ENCODE measurements around the gene REL. TPM values are rescaled to one million over a fixed set of nuclear protein-coding genes. Genes with fewer than 3 reads are reported as not detected.
A peak's percentile ranks its signal among the peaks of the same experiment; 100 is the strongest.
"Not testable (repeated sequence)": the region's sequence is repeated elsewhere in the genome, so short reads cannot be mapped to it uniquely, and the experiment has no call there.

REL gene
- 10 to 100 TPM in 4 of 5 donors, 1 to 10 TPM in 1; 5.9 to 12.3 (median 11.0) TPM for polyA plus RNA-seq (ENCODE audit: insufficient read depth in 1 of 5, insufficient read length in 5 of 5, low replicate concordance in 1 of 5)
- long read RNA-seq, donor 1, partial matches to known transcripts: 0 of 2 reads
- long read RNA-seq, donor 1, other reads (novel, unspliced or antisense): 0 of 2 reads
- long read RNA-seq, donor 2, full-length matches to known transcripts: 3 of 3 reads
- long read RNA-seq, donor 2, partial matches to known transcripts: 0 of 3 reads
- long read RNA-seq, donor 2, other reads (novel, unspliced or antisense): 0 of 3 reads
- long read RNA-seq, donor 3: 0 reads
- long read RNA-seq, donor 4: 0 reads
- long read RNA-seq, donor 5, partial matches to known transcripts: 0 of 1 reads
- long read RNA-seq, donor 5, other reads (novel, unspliced or antisense): 0 of 1 reads
- long read RNA-seq, donor 6, partial matches to known transcripts: 0 of 2 reads
- long read RNA-seq, donor 6, other reads (novel, unspliced or antisense): 0 of 2 reads
- long read RNA-seq, donor 7, partial matches to known transcripts: 0 of 1 reads
- long read RNA-seq, donor 7, other reads (novel, unspliced or antisense): 0 of 1 reads
- long read RNA-seq, donor 8: 0 reads

- DNase-seq: peak; percentile 93
Measured at GRCh38 chr2:60881047-60881932, at the start of gene REL. Gene REL (plus strand): TSS chr2:60881574. CDS start chr2:60881841, 267 bp downstream.

DNA sequence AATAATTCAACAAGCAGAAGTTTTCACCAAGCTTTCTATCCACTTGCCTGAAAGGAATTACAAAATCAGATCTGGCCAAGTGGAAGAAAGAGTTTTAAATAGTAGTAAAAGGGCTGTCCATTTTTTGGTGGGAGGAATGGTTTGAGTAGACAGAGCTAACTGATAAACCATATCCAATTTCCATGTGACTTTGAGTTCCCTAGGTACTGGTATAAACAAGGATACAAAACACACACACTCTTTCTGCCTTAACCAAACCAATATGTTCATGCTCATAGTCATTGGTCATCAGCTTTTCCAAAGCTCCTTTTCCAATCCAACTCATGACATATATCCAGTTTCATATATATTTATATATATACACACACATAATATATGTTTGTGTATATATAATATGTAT lies 49.5 kb upstream of the REL start:
- no peak for DNase-seq

DNA sequence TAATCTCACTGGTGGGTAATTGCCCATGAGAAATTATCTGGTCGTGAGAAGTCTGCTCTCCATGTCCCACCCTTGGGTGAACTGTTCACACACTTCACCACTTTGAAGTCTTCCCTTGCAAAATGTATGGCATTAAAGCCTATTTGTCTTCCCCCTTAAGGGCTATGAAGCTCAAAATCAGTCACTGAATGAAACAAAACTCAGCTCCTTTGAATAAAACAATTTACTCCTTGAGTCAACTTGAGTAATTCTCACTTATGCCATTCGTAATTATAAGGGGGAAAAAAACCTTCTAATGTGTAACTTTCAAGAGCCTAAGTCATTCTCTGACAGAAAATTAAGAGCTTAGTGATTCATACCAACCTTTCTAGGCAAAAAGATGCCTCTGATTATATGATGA lies 48.8 kb upstream of the REL start:
- no peak for DNase-seq

DNA sequence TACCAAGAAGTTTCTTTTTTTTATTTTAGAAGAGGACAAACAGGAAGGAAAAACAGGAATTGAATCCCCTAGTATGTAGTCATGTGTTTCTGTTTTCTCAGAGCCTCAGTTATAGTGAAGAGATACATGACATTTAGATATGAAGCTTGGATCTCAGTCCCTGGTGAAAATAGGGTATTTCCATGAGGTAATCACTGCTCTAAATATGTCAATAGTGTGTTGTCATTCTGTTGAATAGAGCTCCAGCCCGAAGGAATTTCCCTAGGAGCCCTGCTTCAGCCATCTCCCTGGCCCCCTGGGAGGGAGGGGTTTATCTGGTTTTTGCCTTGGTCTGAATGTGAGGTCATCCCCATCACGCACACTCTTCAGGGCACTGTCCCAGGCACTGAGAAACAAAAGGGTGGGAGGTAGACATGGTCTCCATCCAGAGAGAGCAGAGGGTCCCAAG lies 47.1 kb upstream of the REL start:
- no peak for DNase-seq

DNA sequence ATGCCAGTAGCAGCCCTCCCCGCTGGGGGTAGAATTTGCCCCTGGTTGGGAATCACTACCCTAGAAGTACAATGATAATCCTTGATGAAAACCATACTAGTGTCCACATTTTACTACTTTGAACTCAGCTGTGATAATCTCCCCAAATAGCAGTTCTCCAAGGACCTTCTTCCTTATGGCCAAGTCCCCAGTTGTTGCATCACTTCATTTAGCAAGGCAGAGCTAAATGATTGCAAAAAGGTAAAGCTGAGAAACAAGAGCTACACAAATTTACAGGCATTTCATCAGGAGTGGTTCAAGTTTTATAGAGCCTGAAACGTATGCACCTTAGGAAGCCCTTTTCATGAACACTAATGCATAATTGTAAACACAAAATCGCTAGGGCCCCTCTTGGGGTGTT lies 44.9 kb upstream of the REL start:
- no peak for DNase-seq

GRCh38 chr2:60837123-60837522 lies 44.3 kb upstream of the REL start:
- no peak for DNase-seq

DNA sequence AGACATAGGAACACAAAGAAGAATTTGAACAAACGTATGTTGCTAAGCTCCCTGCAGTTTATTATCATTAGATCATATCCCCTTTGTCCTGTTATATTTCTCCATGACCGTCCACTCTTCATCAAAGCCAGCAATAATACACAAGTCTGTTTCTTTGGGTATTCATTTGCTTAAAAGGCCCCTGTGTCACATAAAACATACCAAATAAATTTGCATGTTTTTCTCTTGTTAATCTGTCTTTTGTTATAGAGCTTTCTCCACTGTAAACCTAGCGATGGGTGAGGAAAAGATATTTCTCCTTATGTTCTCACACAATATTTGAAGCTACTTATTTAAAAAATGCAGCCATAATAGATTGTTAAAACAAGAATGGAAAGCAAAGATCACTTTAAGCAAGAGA lies 42.9 kb upstream of the REL start:
- DNase-seq: no peak

DNA sequence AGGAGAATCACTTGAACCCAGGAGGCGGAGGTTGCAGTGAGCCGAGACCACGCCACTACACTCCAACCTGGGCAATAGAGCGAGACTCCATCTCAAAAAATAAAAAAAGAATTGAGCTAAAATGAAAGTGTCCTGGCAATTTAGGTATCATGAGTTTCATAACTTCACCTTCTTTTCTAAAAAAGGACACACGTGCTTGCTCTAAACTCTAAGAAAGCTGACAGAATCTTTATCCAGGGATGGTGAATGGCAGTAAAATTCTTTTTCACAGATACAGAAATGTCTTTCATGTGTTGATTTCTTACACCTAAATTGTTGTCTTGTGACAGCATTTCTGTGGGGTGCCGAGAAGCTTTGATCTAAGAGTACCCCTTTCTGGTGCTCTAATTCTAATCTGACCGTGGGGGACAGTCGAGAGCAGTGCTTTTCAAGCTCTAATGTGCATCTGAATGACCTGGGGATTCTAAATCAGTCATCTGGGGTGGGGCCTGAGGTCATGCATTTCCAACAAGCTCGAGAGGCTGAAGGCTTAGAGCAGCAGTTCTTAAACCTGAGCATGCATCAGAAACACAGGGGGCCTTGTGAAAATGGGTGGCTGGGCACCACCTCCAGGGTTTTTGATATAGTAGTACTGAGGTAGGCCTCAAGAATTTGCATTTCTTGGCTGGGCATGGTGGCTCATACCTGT lies 42.1 kb upstream of the REL start:
- DNase-seq: no peak

GRCh38 chr2:60840880-60841279 lies 40.5 kb upstream of the REL start:
- no peak for DNase-seq

- DNase-seq: no peak
Measured at GRCh38 chr2:60843006-60843405, 38.4 kb upstream of the REL start.

GRCh38 chr2:60844105-60844504 lies 37.3 kb upstream of the REL start:
- DNase-seq: no peak

- DNase-seq: no peak
Measured at GRCh38 chr2:60847854-60848253, 33.5 kb upstream of the REL start.

- no peak for DNase-seq
Measured at GRCh38 chr2:60849187-60849586, 32.2 kb upstream of the REL start.

DNA sequence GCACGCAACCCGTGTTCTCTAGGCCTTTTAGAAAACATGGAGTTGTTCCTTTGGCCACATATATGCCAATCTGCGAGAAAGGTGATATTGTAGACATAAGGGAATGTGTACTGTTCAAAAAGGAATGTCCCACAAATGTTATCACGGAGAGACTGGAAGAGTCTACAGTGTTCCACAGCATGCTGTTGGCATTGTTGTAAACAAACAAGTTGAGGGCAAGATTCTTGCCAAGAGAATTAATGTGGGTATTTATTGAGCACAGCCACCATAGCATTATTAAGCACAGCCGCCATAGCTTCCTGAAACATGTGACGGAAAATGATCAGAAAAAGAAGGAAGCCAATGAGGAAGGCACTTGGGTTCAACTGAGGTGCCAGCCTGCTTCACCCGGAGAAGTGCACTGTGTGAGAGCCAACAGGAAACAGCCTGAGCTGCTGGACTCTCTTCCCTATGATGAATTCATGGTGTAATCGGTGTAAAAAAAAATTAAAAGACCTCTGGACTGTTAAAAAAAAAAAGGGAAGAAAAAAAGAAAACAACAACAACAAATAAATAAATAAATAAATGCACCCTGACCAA lies 29.0 kb upstream of the REL start:
- DNase-seq: no peak

GRCh38 chr2:60853531-60853930 lies 27.8 kb upstream of the REL start:
- DNase-seq: no peak

GRCh38 chr2:60855989-60856669 lies 25.2 kb upstream of the REL start:
- no peak for DNase-seq

- DNase-seq: no peak
Measured at GRCh38 chr2:60857056-60857455, 24.3 kb upstream of the REL start.

DNA sequence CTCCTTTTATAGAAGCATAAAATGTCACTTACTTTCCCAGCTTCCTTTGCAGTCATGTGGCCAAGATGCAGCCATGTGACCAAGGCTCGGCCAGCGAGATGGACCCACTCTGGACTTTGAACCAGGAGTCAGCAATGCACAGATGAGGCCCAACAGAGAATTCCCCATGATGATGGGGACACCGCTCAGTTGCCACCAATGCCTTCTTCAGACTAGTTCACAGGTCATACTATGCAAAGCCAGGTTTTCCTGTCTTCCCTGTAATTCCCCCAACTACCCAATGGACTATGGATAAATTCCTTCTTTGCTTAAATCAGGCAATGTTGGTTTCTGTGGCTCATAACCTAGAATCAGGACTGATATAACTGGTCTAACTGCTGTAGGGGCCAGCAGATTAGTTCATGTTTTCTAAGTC lies 22.5 kb upstream of the REL start:
- no peak for DNase-seq

DNA sequence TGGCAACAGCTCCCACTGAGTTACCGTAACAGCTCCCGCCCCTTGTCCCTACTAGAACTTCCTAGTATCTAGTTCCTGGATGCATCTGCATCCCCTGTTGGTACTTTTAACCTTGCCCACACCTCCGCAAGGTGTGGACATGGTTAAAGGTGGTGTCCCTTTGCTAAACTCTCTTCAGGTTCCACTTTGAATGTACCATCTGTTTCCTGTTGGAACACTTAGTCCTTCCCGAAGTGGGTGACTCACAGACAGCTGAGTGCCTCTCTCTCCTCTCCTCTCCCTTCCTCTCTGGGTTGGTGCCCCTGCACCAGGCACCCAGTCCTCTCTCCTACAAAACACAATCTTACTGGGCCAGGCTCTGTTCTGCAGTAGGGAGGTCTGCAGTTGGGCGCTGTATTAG lies 19.6 kb upstream of the REL start:
- DNase-seq: no peak

DNA sequence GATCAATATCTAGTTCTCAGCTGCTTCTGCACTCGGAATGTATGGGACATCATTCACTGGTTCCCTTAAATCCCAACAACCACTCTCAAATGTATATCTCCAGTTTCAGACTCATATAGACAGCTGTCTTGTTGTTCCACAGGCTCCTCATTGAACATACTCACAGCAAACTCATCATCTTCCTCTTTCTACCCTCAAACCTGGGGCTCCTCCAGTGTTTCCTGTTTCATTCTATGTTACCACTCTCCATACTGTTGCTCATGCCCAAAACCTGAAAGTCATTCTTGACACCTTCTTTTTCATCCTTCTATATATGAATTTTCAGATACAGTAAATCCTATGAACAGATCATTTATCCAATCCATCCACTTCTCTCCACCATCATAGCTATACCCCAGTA lies 18.7 kb upstream of the REL start:
- no peak for DNase-seq

GRCh38 chr2:60865361-60865760 lies 16.0 kb upstream of the REL start:
- not testable (repeated sequence) for DNase-seq
